ENCODE results near the gene CATSPER3.
"Not testable (repeated sequence)": the region's sequence is repeated elsewhere in the genome, so short reads cannot be mapped to it uniquely, and the experiment has no call there.

The CATSPER3 gene

DNA sequence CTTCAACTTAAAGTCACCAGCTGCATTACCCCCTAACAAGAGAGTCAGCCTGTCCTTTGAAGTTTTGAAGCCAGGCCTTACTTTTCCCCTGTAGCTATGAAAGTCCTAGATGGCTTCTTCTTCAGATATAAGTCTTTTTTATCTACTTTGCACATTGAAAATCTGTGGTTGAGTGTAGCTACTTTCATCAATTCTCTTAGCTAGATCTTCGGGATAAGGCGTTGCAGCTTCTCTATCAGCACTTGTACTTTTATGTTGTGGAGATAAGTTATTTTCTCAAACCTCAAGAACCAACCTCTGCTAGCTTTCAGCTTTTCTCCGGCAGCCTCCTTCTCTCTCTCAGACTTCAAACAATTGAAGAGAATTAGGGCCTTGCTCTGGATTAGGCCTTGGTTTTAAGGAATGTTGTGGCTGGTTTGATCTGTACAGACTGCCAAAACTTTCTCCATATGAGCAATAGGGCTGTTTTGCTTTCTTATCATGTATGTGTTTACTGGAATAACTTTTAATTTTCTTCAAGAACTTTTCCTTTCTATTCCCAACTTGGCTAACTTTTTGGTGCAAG is 21.6 kb downstream of the CATSPER3 start:
- no peak for DNase-seq (ENCODE audit: low read depth)

GRCh38 chr5:134990183-134990582 is 22.5 kb downstream of the CATSPER3 start:
- H3K4me3 ChIP-seq (ENCODE audit: low read depth, low read length); DNase-seq (ENCODE audit: low read depth): not testable (repeated sequence)

More for the DNA sequence above, 21.6 kb downstream of the CATSPER3 start:
- no peak for TF ChIP-seq CTCF (IDR thresholded peaks at IDR 0.05; ENCODE audit: control insufficient read depth, extremely low read depth, insufficient read depth)
- no peak overlapping the region for H3K4me3 ChIP-seq (ENCODE audit: low read depth, low read length)

DNA sequence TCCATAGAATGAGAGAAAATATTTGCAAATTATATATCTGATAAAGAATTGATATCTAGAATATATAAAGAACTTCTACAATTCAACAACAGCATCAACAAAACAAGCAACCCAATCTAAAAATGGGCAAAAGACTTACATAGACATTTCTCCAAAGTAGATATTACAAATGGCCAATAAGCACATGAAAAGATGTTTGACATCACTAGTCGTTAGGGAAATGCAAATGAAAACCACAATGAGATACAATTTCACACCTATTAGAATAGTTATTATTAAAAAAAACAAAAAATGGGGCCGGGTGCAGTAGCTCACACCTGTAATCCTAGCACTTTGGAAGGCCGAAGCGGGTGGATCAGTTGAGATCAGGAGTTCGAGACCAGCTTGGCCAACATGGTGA is 24.4 kb downstream of the CATSPER3 start:
- DNase-seq (ENCODE audit: low read depth) = no peak
- TF ChIP-seq CTCF (IDR thresholded peaks at IDR 0.05; ENCODE audit: control insufficient read depth, extremely low read depth, insufficient read depth) = no peak
- no peak overlapping the region for H3K4me3 ChIP-seq (ENCODE audit: low read depth, low read length)

DNA sequence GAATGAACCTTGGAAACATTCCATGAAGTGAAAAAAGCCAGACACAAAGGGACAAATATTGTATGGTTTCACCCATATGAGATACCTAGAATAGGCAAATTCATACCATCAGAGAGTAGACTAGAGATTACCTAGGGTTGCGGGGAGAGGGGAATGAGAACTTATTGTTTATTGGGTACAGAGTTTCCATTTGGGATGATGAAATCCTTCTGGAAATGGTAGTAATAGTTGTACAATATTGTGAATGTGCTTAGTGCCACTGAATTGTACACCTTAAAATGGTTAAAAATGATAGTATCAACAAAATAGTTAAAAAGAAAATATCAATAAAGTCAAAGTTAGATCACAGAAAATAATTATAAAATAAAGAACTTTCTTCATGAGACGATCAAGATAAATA is 25.5 kb downstream of the CATSPER3 start:
- no peak overlapping the region for H3K4me3 ChIP-seq (ENCODE audit: low read depth, low read length)
- no peak for TF ChIP-seq CTCF (IDR thresholded peaks at IDR 0.05; ENCODE audit: control insufficient read depth, extremely low read depth, insufficient read depth)
- no peak for DNase-seq (ENCODE audit: low read depth)

GRCh38 chr5:134994560-134995156 is 27.0 kb downstream of the CATSPER3 start:
- TF ChIP-seq CTCF (IDR thresholded peaks at IDR 0.05; ENCODE audit: control insufficient read depth, extremely low read depth, insufficient read depth) = no peak
- no peak overlapping the region for H3K4me3 ChIP-seq (ENCODE audit: low read depth, low read length)
- DNase-seq (ENCODE audit: low read depth) = no peak

DNA sequence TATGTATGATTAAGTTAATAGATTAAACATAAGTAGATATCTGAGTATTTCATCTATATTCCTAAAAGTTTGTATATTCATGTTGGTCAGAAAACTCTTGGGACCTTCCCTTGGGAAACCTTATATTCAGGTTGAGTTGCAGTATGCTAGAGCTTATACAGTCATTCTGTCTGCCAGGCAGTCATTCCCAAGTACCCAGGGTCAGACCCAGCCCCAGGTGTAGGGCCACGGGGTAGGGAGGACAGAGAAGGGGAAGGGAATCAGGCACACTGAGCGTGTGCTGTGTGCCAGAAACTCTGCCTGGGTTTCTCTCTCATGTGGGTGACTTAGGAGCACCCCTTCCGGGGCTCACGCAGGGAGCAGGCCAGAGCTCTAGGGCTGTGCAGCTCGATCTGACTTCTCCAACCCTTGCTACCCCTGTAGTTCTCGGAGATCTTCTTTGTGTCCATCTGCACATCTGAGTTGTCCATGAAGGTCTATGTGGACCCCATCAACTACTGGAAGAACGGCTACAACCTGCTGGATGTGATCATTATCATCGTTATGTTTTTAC is 28.2 kb downstream of the CATSPER3 start:
- no peak overlapping the region for H3K4me3 ChIP-seq (ENCODE audit: low read depth, low read length)
- no peak for TF ChIP-seq CTCF (IDR thresholded peaks at IDR 0.05; ENCODE audit: control insufficient read depth, extremely low read depth, insufficient read depth)
- DNase-seq (ENCODE audit: low read depth) = no peak

- DNase-seq (ENCODE audit: low read depth) = no peak
- no peak for TF ChIP-seq CTCF (IDR thresholded peaks at IDR 0.05; ENCODE audit: control insufficient read depth, extremely low read depth, insufficient read depth)
- H3K4me3 ChIP-seq (ENCODE audit: low read depth, low read length) = no peak overlapping the region
Observed at GRCh38 chr5:134997015-134997414, 29.3 kb downstream of the CATSPER3 start.

DNA sequence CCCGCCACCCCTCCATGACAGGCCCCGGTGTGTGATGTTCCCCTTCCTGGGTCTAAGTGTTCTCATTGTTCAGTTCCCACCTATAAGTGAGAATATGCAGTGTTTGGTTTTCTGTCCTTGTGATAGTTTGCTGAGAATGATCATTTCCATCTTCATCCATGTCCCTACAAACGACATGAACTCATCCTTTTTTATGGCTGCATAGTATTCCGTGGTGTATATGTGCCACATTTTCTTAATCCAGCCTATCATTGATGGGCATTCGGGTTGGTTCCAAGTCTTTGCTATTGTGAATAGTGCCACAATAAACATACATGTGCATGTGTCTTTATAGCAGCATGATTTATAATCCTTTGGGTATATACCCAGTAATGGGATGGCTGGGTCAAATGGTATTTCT is 30.4 kb downstream of the CATSPER3 start:
- not testable (repeated sequence) for DNase-seq (ENCODE audit: low read depth); H3K4me3 ChIP-seq (ENCODE audit: low read depth, low read length)
